HEK293 (cell line): ENCODE measurements around the gene SH2B3.
A peak's percentile ranks its signal among the peaks of the same experiment; 100 is the strongest.

ENCODE experiments used
- CTCF ChIA-PET: fragments of 350-600 bp; formaldehyde crosslinking; extraction: SDS; loops from one replicate; lab custom pipeline; 2021; ENCODE audit warnings: antibody characterized with exemption; lab: Yijun Ruan, JAX
- POLR2A ChIA-PET: fragments of 300-600 bp; formaldehyde crosslinking; extraction: SDS; loops from one replicate; lab custom pipeline; 2020; ENCODE audit warnings: antibody characterized with exemption, inconsistent platforms; lab: Yijun Ruan, JAX
- H3K27ac ChIP-seq: fragments of 200-500 bp; sonication (Bioruptor generic); 2 replicates; pipeline ENCODE4 v1.5.1; 2014; ENCODE audit warnings: low read depth, low read length, control low read depth, inconsistent platforms; ENCODE audit errors: extremely low read depth
- H3K36me3 ChIP-seq, 2 experiments: fragments of 200-500 bp in 1 of 2; sonication (Bioruptor generic) in 1 of 2; 1 replicate in 1 of 2; 2 replicates in 1 of 2; pipeline ENCODE4 v1.5.1; 2014 to 2017; ENCODE audit warnings: inconsistent platforms in 2 of 2, low read length in 2 of 2; ENCODE audit not compliant: control insufficient read depth in 2 of 2, insufficient read depth in 1 of 2
- H3K4me1 ChIP-seq: fragments of 200-500 bp; sonication (Bioruptor generic); 2 replicates; pipeline ENCODE4 v1.5.1; 2014; ENCODE audit warnings: mild to moderate bottlenecking, low read length, inconsistent platforms; ENCODE audit not compliant: control insufficient read depth, insufficient read depth
- H3K4me3 ChIP-seq: 2 replicates; pipeline ENCODE4 v1.5.1; 2011; ENCODE audit warnings: low read depth, mild to moderate bottlenecking, control low read depth, low read length, moderate library complexity
- H3K9me3 ChIP-seq: fragments of 200-500 bp; sonication (Bioruptor generic); 2 replicates; pipeline ENCODE4 v1.5.1; 2014; ENCODE audit warnings: low read depth, low read length, inconsistent platforms; ENCODE audit not compliant: control insufficient read depth, insufficient read depth
- PRDM1 ChIP-seq: fragments of 450-650 bp; formaldehyde crosslinking; IDR thresholded peaks from 2 replicates; pipeline ENCODE4; 2016; ENCODE audit warnings: missing biosample characterization, missing genetic modification characterization
- SETDB1 ChIP-seq: IDR thresholded peaks from one replicate; pipeline ENCODE4 v1.6.1; 2017; ENCODE audit warnings: mild to moderate bottlenecking, low read length, moderate library complexity, mixed read lengths; ENCODE audit not compliant: insufficient read length
- SP3 ChIP-seq: fragments of 450-650 bp; formaldehyde crosslinking; IDR thresholded peaks from 2 replicates; pipeline ENCODE4 v1.5.1; 2016; ENCODE audit warnings: missing biosample characterization, missing genetic modification characterization
- ZNF114 ChIP-seq: fragments of 450-650 bp; formaldehyde crosslinking; IDR thresholded peaks from 2 replicates; pipeline ENCODE4 v1.5.0; 2017; ENCODE audit warnings: missing biosample characterization, missing genetic modification characterization
- ZNF175 ChIP-seq: fragments of 450-650 bp; formaldehyde crosslinking; IDR thresholded peaks from 2 replicates; pipeline ENCODE4 v1.5.1; 2016; ENCODE audit warnings: missing biosample characterization, missing genetic modification characterization
- ZNF239 ChIP-seq: fragments of 450-650 bp; formaldehyde crosslinking; IDR thresholded peaks from 2 replicates; pipeline ENCODE4 v1.5.1; 2016; ENCODE audit warnings: missing biosample characterization, missing genetic modification characterization
- ZNF341 ChIP-seq: fragments of 450-650 bp; formaldehyde crosslinking; IDR thresholded peaks from 2 replicates; pipeline ENCODE4; 2016; ENCODE audit warnings: low read depth, missing biosample characterization, missing genetic modification characterization
- ZNF366 ChIP-seq: fragments of 450-650 bp; formaldehyde crosslinking; conservative IDR thresholded peaks from 2 replicates; pipeline ENCODE4 v1.5.1; 2016; ENCODE audit warnings: missing biosample characterization, missing genetic modification characterization
- ZNF529 ChIP-seq: fragments of 450-650 bp; formaldehyde crosslinking; IDR thresholded peaks from 2 replicates; pipeline ENCODE4 v1.5.1; 2017; ENCODE audit warnings: missing genetic modification characterization, missing biosample characterization; ENCODE audit not compliant: insufficient replicate concordance
- ZNF600 ChIP-seq: fragments of 450-650 bp; formaldehyde crosslinking; IDR thresholded peaks from 2 replicates; pipeline ENCODE4 v1.5.1; 2016; ENCODE audit warnings: missing biosample characterization, missing genetic modification characterization
- ZNF624 ChIP-seq: fragments of 450-650 bp; formaldehyde crosslinking; IDR thresholded peaks from 2 replicates; pipeline ENCODE4 v1.5.1; 2017; ENCODE audit warnings: missing biosample characterization, missing genetic modification characterization
- ZNF701 ChIP-seq: fragments of 450-650 bp; formaldehyde crosslinking; IDR thresholded peaks from 2 replicates; pipeline ENCODE4 v1.5.1; 2016; ENCODE audit warnings: missing biosample characterization, missing genetic modification characterization
- ZNF76 ChIP-seq: fragments of 450-650 bp; formaldehyde crosslinking; IDR thresholded peaks from 2 replicates; pipeline ENCODE4; 2016; ENCODE audit warnings: low read depth, missing biosample characterization, missing genetic modification characterization, borderline replicate concordance
- ZNF830 ChIP-seq: fragments of 450-650 bp; IDR thresholded peaks from 2 replicates; pipeline ENCODE4 v1.5.0; 2018; ENCODE audit warnings: missing biosample characterization, missing genetic modification characterization, low read depth, mild to moderate bottlenecking, moderate library complexity
- TF ChIP-seq, protein P1 (sequence below): fragments of 450-650 bp; formaldehyde crosslinking; IDR thresholded peaks from 2 replicates; pipeline ENCODE4 v1.5.1; 2016; ENCODE audit warnings: missing biosample characterization, missing genetic modification characterization
- TF ChIP-seq, protein P2 (sequence below): fragments of 450-650 bp; formaldehyde crosslinking; IDR thresholded peaks from 2 replicates; pipeline ENCODE4 v1.5.0; 2017; ENCODE audit warnings: missing biosample characterization, missing genetic modification characterization, borderline replicate concordance
- TF ChIP-seq, protein P3 (sequence below): fragments of 450-650 bp; IDR thresholded peaks from 2 replicates; pipeline ENCODE4 v1.5.1; 2018; ENCODE audit warnings: missing biosample characterization, mild to moderate bottlenecking, missing genetic modification characterization
- TF ChIP-seq, protein P4 (sequence below): fragments of 450-650 bp; formaldehyde crosslinking; IDR thresholded peaks from 2 replicates; pipeline ENCODE4 v1.5.1; 2016; ENCODE audit warnings: missing biosample characterization, missing genetic modification characterization
- TF ChIP-seq, protein P5 (sequence below): fragments of 450-650 bp; formaldehyde crosslinking; optimal IDR thresholded peaks from 2 replicates; pipeline ENCODE3; 2016; ENCODE audit warnings: missing biosample characterization, mild to moderate bottlenecking, missing genetic modification characterization
- TF ChIP-seq, protein P6 (sequence below): fragments of 450-650 bp; formaldehyde crosslinking; IDR thresholded peaks from 2 replicates; pipeline ENCODE4 v1.5.1; 2017; ENCODE audit warnings: missing biosample characterization, missing genetic modification characterization
- TF ChIP-seq, protein P7 (sequence below): fragments of 450-650 bp; formaldehyde crosslinking; IDR thresholded peaks from 2 replicates; pipeline ENCODE4 v1.5.1; 2016; ENCODE audit warnings: missing biosample characterization, missing genetic modification characterization
- TF ChIP-seq, protein P8 (sequence below): fragments of 450-650 bp; formaldehyde crosslinking; IDR thresholded peaks from 2 replicates; pipeline ENCODE4 v1.5.1; 2017; ENCODE audit warnings: missing biosample characterization, missing genetic modification characterization

SH2B3 gene

DNA sequence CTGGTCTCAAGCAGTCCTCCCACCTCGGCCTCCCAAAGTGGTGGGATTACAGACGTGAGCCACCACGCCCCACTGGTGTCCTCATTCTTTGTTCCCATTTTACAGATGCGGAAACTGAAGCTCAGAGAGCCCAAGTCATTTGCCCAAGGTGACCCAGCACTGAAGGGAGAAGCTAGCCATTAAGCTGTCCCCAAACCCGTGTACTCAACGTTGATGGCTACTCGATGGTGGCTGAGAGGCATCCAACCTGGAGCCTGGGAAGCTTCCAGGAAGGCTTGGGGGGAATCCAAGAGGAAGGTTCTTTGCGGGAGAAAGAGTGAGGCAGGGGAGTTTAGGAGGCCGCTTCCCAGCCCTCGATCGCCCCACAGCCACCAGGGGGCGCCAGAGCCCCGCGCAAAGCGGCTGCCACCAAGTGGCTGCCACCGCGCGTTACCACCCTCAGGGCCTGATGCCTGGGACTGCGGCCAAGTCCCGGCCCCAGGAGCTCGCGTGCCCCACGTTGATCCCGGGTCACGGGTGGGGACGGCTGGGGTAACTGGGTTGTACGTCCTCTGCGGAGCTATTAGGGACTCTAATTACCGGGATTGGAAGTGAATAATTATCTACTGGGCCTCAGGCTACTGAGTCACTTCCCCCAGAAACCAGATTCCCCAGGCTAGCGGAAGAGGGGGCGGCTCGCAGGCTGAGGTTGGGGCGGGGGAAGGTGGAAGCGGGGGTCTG, 8.8 kb upstream of the SH2B3 start:
- no peak overlapping the region for H3K27ac ChIP-seq
- ChIA-PET CTCF (interaction anchor here (0.5 to 6.7 kb wide), 68 partner anchors 8 to 1766 kb away, joined by 3 to 217 read pairs (median 4); partner anchors contain the start of genes ACAD10, BRAP and SH2B3), POLR2A (interaction anchor here (0.5 to 1.2 kb wide), 4 partner anchors 28 to 301 kb away, joined by 3 to 6 read pairs (median 4); partner anchors contain the start of gene PHETA1)
- H3K9me3 ChIP-seq: no peaks in the 10 kb centered on the region
- H3K4me3 ChIP-seq: peak overlapping the region; percentile 21
- H3K36me3 ChIP-seq: no peaks in the 10 kb centered on the region
- H3K4me1 ChIP-seq: no peaks in the 10 kb centered on the region
- TF ChIP-seq ZNF366 (no peak), ZNF175 (tag by site-specific recombination) (no peak), PRDM1 (tag by site-specific recombination) (no peak), ZNF701 (tag by site-specific recombination) (no peak), ZNF624 (no peak), SP3 (tag by site-specific recombination) (no peak), SETDB1 (no peak), ZNF239 (tag by site-specific recombination) (no peak), ZNF341 (tag by site-specific recombination) (no peak), ZNF600 (tag by site-specific recombination) (no peak), ZNF830 (tag by site-specific recombination) (no peak), ZNF529 (no peak), ZNF114 (tag by site-specific recombination) (no peak), ZNF76 (tag by site-specific recombination) (no peak)
- TF ChIP-seq, protein P1, sequence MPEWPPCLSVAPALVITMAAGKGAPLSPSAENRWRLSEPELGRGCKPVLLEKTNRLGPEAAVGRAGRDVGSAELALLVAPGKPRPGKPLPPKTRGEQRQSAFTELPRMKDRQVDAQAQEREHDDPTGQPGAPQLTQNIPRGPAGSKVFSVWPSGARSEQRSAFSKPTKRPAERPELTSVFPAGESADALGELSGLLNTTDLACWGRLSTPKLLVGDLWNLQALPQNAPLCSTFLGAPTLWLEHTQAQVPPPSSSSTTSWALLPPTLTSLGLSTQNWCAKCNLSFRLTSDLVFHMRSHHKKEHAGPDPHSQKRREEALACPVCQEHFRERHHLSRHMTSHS (tag by site-specific recombination): no peak
- TF ChIP-seq, protein P2, sequence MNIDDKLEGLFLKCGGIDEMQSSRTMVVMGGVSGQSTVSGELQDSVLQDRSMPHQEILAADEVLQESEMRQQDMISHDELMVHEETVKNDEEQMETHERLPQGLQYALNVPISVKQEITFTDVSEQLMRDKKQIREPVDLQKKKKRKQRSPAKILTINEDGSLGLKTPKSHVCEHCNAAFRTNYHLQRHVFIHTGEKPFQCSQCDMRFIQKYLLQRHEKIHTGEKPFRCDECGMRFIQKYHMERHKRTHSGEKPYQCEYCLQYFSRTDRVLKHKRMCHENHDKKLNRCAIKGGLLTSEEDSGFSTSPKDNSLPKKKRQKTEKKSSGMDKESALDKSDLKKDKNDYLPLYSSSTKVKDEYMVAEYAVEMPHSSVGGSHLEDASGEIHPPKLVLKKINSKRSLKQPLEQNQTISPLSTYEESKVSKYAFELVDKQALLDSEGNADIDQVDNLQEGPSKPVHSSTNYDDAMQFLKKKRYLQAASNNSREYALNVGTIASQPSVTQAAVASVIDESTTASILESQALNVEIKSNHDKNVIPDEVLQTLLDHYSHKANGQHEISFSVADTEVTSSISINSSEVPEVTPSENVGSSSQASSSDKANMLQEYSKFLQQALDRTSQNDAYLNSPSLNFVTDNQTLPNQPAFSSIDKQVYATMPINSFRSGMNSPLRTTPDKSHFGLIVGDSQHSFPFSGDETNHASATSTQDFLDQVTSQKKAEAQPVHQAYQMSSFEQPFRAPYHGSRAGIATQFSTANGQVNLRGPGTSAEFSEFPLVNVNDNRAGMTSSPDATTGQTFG: no peak
- TF ChIP-seq, protein P3, sequence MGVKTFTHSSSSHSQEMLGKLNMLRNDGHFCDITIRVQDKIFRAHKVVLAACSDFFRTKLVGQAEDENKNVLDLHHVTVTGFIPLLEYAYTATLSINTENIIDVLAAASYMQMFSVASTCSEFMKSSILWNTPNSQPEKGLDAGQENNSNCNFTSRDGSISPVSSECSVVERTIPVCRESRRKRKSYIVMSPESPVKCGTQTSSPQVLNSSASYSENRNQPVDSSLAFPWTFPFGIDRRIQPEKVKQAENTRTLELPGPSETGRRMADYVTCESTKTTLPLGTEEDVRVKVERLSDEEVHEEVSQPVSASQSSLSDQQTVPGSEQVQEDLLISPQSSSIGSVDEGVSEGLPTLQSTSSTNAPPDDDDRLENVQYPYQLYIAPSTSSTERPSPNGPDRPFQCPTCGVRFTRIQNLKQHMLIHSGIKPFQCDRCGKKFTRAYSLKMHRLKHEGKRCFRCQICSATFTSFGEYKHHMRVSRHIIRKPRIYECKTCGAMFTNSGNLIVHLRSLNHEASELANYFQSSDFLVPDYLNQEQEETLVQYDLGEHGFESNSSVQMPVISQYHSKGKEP: peak; percentile 44; the same call in 1 of the 2 replicates
- TF ChIP-seq, protein P4, sequence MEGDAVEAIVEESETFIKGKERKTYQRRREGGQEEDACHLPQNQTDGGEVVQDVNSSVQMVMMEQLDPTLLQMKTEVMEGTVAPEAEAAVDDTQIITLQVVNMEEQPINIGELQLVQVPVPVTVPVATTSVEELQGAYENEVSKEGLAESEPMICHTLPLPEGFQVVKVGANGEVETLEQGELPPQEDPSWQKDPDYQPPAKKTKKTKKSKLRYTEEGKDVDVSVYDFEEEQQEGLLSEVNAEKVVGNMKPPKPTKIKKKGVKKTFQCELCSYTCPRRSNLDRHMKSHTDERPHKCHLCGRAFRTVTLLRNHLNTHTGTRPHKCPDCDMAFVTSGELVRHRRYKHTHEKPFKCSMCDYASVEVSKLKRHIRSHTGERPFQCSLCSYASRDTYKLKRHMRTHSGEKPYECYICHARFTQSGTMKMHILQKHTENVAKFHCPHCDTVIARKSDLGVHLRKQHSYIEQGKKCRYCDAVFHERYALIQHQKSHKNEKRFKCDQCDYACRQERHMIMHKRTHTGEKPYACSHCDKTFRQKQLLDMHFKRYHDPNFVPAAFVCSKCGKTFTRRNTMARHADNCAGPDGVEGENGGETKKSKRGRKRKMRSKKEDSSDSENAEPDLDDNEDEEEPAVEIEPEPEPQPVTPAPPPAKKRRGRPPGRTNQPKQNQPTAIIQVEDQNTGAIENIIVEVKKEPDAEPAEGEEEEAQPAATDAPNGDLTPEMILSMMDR (tag by site-specific recombination): peak; percentile 99
- TF ChIP-seq, protein P5, sequence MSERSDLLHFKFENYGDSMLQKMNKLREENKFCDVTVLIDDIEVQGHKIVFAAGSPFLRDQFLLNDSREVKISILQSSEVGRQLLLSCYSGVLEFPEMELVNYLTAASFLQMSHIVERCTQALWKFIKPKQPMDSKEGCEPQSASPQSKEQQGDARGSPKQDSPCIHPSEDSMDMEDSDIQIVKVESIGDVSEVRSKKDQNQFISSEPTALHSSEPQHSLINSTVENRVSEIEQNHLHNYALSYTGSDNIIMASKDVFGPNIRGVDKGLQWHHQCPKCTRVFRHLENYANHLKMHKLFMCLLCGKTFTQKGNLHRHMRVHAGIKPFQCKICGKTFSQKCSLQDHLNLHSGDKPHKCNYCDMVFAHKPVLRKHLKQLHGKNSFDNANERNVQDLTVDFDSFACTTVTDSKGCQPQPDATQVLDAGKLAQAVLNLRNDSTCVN (tag by site-specific recombination): peak; percentile 62
- TF ChIP-seq, protein P6, sequence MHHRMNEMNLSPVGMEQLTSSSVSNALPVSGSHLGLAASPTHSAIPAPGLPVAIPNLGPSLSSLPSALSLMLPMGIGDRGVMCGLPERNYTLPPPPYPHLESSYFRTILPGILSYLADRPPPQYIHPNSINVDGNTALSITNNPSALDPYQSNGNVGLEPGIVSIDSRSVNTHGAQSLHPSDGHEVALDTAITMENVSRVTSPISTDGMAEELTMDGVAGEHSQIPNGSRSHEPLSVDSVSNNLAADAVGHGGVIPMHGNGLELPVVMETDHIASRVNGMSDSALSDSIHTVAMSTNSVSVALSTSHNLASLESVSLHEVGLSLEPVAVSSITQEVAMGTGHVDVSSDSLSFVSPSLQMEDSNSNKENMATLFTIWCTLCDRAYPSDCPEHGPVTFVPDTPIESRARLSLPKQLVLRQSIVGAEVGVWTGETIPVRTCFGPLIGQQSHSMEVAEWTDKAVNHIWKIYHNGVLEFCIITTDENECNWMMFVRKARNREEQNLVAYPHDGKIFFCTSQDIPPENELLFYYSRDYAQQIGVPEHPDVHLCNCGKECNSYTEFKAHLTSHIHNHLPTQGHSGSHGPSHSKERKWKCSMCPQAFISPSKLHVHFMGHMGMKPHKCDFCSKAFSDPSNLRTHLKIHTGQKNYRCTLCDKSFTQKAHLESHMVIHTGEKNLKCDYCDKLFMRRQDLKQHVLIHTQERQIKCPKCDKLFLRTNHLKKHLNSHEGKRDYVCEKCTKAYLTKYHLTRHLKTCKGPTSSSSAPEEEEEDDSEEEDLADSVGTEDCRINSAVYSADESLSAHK: no peak
- TF ChIP-seq, protein P7, sequence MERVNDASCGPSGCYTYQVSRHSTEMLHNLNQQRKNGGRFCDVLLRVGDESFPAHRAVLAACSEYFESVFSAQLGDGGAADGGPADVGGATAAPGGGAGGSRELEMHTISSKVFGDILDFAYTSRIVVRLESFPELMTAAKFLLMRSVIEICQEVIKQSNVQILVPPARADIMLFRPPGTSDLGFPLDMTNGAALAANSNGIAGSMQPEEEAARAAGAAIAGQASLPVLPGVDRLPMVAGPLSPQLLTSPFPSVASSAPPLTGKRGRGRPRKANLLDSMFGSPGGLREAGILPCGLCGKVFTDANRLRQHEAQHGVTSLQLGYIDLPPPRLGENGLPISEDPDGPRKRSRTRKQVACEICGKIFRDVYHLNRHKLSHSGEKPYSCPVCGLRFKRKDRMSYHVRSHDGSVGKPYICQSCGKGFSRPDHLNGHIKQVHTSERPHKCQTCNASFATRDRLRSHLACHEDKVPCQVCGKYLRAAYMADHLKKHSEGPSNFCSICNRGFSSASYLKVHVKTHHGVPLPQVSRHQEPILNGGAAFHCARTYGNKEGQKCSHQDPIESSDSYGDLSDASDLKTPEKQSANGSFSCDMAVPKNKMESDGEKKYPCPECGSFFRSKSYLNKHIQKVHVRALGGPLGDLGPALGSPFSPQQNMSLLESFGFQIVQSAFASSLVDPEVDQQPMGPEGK (tag by site-specific recombination): peak; percentile 78
- TF ChIP-seq, protein P8, sequence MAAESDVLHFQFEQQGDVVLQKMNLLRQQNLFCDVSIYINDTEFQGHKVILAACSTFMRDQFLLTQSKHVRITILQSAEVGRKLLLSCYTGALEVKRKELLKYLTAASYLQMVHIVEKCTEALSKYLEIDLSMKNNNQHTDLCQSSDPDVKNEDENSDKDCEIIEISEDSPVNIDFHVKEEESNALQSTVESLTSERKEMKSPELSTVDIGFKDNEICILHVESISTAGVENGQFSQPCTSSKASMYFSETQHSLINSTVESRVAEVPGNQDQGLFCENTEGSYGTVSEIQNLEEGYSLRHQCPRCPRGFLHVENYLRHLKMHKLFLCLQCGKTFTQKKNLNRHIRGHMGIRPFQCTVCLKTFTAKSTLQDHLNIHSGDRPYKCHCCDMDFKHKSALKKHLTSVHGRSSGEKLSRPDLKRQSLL (tag by site-specific recombination): no peak
